GM21526 (cell line): Measurements from ENCODE around the gene MICU2.
A peak's percentile ranks its signal among the peaks of the same experiment; 100 is the strongest.

Experiments
- ATAC-seq: cut with Tn5 transposase; IDR thresholded peaks from one replicate; pipeline ENCODE4 v1.9.1; 2021; ENCODE audit warnings: moderate library complexity; ENCODE audit not compliant: unreplicated experiment, low FRiP score

The MICU2 gene

DNA sequence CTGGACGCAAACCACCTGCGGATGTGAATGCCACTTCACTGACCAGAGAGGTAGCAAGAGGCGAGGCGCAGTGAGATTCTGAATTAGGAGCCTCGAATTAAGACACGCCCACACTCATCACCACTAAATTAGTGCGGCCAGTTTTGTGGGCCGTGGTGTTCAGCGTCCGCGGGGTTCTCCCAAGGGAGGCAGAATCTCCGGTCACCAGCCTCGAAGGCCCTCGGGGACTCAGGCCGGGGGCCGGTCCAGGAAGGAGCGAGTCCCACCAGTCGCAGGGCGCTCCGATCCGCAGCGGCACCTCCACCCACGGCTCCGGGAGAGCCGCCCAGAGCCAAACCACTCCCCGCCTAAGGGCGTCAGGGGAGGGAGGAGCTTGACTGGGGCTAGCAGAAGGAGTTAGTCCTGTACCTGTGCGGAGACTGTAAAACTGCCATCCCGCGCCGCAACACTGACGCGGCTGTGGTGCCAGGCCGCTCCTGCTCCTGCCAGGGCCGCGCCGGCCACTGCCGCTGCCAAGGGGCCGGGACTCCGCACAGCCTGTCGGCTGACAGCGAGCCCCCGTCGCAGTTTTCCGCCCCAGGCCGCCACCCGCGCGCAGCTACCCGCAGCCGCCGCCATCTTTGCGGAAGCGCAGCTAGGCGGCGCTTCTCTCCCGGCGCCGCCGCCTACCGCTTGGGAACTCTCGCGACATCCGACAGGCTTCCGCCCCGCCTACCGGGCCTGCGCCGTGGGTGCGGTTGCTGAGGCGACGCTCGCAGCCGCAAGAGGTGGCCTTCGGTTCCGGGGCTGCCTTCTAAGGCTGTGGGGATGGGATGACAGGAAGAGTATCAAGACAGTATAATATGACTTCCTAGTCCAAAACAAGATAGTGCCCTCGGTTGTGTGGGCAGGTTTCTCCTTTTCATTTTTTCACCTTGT, at the start of gene MICU2:
Gene MICU2 (minus strand): TSS at position 640 of the 918 bp plus-strand sequence. CDS start 22 bp downstream, at position 618.
- peak; percentile 94 for ATAC-seq

DNA sequence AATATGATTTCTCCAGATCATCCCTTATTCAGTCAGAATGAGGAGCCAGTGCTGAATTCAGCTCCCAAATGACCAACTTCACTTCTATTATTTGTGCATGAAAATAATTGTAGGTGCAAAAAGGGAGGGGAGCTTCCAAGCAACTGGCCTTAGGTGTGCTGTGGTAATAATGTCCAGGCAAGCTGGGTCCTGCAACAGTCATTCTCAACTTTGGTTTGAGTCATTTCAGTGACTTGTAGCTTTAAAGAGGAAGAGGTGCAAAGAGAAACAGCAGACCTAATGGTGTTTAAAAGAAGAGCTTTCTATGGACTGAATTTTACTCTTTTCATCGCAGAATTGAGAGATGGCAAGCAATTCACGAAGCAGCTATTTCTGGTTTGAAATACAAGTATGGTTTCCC, 37.7 kb upstream of the MICU2 start:
- no peak for ATAC-seq

DNA sequence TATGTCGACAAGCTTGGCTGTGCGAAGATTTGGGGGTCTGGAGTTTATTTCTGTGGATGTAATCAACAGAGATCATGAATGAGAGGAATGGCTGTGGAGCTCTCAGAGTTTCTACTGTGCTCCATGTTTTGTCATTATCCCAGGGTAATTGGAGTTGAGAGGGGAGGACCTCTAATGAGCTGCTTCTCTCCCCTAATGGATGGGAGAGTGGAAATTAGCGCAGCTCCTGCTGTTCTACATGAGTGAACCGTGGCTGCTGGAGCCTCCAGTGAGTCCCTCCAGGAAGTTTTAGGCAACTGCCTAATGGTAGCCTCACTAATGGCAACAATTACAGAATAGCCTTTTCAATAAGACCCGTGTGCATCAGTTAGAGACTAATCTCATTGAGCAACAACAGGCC, 35.6 kb upstream of the MICU2 start:
- ATAC-seq, result no peak

GRCh38 chr13:21638319-21639282, 34.6 kb upstream of the MICU2 start:
- no peak for ATAC-seq

DNA sequence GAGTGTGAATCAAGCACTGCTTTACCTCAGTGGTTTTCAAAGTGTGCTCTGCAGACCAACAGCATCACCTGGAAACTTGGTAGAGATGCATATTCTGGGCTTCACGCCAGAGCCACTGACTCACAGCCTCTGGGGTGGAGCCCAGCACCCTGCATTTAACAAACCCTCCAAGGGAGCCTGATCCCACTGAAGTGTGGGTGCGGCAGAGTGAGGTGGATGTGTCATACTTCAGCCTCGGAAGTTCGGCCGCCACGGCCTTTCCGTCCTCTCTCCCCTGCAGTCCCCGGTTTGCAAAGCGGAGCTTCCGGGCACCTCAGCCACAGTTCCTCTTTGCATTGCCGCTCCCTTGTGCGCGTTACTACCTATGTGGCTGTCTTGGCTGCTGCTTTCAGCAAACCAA, 33.3 kb upstream of the MICU2 start:
- no peak for ATAC-seq

DNA sequence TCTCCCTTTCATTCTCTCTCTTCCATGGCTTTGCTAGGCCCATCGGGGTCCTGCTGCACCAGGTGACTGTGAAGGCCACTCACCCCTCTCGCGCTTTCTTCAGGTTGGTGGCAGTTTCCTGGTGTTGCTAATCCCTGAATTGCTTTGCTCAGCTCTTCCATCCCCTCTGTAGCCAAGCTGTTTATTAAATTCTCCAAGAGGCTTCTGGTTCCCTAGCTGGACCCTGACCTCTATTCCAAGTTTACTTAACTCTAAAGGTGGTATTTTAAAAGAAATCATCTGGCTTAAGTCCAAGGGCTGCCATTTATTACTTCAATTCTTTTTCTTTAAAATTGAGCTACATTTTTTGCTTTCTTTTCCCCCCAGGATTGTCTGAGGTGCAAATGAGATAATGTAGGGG, 32.7 kb upstream of the MICU2 start:
- ATAC-seq, result no peak

DNA sequence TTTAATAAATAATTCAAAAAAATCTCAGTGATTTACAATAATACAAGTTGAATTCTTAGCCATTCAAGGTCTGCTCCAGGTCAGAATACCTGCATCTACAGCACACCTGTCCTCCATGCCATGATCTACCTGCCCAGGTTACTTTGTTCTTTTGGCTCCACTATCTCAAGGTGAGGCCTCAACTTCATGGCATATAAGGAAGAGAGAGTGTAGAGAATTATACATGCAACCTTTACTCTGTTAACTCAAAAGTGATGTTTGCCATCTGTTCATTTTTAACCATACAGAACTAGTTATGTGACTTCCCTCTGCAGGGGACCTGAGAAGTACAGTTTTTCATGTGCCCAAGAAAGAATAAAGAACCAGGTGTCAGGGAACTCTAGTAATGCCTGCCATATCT, 28.2 kb upstream of the MICU2 start:
- no peak for ATAC-seq

DNA sequence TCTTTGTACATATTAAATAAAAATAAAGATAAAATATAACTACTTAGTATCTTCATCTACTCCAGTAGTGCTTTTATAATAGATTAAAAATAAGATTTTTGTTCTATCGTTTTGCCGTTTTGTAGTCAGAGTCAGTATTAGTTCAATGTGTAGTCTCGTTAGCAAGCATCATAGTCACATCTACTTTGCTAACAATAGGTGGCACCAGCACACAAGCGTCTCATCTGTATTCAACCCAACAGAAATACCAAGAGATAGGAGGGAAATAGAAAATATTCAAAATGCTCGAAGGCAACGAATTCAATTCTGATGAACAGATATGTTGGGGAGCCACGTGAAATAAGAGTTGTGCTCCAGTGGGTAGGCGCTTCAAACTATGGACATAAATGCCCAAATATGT, 21.4 kb upstream of the MICU2 start:
- ATAC-seq, result no peak

GRCh38 chr13:21620861-21621260, 16.9 kb upstream of the MICU2 start:
- ATAC-seq, result no peak

- ATAC-seq, result no peak
These were observed 15.8 kb upstream of the MICU2 start for GRCh38 chr13:21619633-21620220.

- no peak for ATAC-seq
These were observed 12.9 kb upstream of the MICU2 start for GRCh38 chr13:21616880-21617279.

- no peak for ATAC-seq
These were observed 12.4 kb upstream of the MICU2 start for GRCh38 chr13:21616205-21616866.

DNA sequence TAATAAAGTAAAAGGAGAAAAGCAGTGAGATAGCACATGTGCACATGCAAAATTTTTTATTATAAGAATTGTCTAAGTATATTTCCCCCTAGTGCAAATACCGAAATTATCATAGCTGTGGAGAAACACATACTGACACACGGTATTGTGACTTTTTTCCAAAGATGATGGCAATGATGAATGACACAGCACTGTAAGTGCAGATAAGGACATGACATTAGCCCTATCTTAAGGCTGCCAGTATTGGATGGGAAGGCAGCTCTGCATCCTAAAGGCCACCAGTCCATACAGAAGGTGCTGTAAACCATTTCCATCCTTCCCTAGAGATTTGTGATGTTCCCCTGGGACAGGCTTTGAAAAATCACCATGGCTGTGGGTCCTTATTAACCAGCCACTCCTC, 11.5 kb upstream of the MICU2 start:
- no peak for ATAC-seq

DNA sequence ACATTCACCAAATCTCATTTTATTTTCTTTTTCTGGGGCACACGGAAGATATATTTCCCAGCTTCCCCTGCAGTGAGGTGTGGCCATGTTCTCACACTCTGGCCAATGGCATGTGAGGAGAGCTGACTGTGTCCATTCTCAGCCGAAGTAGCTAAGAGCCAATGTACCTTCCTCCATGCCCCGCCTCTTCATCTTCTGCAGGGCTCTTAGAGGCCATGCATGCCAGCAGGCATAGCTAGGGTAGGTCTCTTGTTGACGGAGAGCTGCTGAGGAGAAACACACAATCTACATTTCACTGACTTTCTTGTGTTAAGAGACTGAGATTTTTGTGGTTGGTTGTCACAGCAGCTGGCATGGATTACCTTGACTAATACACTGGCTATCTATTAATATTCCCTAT, 9.8 kb upstream of the MICU2 start:
- ATAC-seq, result no peak

DNA sequence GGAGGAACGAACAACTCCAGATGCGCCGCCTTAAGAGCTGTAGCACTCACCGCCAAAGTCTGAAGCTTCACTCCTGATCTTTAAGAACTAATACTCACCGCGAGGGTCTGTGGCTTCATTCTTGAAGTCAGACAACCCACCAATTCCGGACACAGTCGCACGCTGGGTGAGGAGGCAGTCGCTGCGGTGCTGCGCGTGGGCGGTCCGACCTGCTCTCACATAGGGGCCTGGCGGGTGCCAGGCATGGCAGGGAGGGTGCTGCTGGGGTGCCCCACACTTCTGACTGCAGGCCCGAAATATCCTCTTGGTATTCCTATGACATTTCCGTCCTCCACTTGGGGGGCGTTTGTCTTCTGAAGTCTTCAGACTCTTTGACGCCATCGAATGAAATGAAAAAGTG, 7.4 kb upstream of the MICU2 start:
- no peak for ATAC-seq

DNA sequence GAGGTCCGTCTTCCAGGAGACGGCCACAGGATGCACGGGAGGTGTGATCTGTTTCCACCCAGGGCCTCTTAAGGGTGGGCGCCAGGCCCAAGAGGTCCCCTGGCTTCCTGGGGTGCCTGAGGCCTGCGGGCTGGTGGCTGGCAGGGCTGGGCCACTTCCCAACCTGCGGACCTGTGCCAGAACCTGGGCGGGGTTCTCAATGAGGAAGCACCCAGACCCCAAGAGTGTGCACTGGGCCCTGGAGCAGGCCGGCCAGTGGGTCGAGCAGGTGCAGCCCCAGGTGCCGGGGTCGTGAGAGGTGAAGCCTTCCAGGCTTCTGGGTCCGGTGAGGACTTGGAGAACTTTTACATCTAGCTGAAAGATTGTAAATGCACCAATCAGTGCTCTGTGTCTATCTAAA, 6.7 kb upstream of the MICU2 start:
- no peak for ATAC-seq

- no peak for ATAC-seq
These were observed 5.0 kb upstream of the MICU2 start for GRCh38 chr13:21608961-21609360.

- ATAC-seq, result no peak
These were observed 2.8 kb upstream of the MICU2 start for GRCh38 chr13:21606796-21607195.

- ATAC-seq, result no peak
These were observed 2.3 kb upstream of the MICU2 start for GRCh38 chr13:21606251-21606650.

- no peak for ATAC-seq
These were observed 7.2 kb downstream of the MICU2 start for GRCh38 chr13:21596722-21597121.

GRCh38 chr13:21595546-21595822, 8.5 kb downstream of the MICU2 start:
- ATAC-seq, result peak; percentile 65
